Stimulated activated CD4-positive, alpha-beta T cell treated with anti-CD3 and anti-CD28 coated beads, Interleukin-12 subunit alpha, Interleukin-12 subunit beta, amount 100 ng/mL, for 4 hours (primary cell): Measurements from ENCODE around the gene DRC1.

ENCODE experiments used
- DNase-seq: peaks from one replicate; pipeline ENCODE4 v3.0.0-alpha.2; 2020

The DRC1 gene

DNA sequence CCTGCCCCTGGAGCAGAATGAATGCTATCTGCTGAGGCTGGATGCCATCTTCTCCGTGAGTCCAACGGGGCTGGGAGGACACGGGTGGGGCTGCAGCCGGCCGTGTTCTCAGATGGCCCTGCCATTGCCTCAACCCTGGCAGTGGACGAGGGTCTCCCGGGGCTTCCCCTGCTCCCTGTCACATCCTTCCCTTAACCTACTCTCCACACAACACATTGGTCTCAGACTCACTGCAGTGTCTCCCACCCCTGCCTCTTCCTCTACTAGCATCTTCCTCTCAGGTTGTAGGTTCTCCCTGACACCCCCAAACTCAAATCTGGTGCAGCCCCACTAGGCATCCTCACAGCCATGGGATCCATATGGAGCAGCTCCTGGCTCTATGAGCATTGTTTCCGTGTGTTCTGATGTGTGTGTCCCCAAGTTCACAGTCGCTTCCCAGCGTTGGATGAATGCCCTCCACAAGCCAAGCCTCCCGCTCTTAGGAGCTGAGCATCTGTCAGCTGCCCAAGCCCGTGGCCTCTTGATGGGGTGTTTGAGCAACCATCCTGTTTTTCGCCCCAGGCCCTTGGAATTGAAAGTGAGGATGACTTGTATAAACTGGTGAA lies 48.4 kb downstream of the DRC1 start:
- DNase-seq: no peak

DNA sequence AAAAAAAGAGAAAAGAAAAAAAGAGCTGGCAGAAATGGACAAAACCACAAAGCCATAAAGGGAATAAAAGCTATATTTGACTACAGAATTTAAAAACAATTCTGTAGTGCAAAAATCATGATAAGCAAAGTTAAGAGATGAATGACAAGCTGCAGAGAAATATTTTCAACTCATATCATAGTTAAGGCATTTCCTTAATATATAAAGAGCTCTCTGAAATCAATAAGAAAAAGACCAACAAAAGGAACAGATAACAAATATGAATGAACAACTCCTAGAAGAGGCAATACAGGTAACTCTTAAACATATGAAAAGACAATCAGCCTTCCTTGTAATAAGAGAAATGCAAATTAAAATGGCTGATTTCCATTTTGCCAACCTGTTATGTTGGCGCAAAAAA lies 50.0 kb downstream of the DRC1 start:
- no peak for DNase-seq

DNA sequence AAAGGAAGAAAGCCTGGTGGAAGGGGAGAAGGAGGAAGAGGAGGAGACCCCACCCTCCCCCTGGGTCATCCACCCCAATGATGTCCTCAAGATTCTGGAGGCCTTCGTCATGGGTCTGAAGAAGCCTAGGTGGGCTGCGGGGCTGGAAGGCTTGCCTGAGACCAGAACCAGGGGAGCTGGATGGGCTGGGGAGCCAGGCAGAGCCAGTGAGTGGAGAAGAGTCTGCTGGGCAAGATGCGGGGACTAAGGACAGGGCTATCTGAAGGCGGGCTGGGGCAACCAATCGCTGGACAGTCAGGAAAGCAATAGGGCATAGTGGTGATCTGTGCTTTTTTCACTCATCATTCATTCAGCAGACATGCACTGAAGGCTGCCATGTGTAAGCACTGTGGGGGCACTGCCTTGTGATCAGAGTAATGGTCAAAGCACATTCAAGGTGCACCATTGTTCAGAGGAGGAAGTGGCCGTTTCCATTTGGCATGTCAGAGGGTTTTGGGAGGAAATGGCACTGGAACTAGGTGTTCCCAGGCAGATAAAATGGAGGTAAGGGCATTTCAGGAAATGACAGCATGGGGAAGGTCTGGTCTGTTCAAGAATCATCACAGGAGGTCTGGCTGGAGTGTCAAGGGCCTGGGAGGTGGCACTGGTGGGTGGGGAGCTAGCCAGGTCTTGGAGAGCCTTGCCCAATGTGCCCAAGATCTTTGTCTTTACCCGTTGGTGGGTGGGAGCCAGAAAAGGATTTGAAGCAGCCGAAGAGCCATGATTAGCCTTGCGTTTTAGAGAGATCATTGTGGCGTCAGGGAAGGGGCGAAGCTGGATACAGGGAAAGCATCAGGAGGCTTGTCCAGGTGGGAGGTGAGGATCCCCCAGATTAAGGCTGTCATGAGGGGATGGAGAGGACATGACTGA lies 52.0 kb downstream of the DRC1 start:
- no peak for DNase-seq

DNA sequence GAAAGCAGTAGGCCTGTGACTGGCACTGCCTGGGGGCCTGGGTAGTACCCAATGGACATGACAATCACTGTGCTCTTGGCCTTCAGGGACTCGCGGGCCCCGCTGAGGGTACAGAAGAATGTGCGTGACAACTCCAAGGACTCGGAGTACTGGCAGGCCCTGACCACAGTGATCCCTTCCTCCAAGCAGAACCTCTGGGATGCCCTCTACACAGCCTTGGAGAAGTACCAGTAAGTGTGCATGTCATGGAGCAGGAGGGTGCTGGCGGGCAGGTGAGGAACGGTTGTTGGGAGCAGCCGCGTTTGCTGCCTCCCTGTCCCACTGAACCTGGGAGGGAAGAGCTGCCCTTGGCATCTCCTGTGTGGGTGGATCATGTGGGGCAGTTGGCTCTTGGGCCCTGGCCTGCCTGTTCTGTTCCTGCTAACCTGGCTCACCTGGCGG lies 52.9 kb downstream of the DRC1 start:
- no peak for DNase-seq

DNA sequence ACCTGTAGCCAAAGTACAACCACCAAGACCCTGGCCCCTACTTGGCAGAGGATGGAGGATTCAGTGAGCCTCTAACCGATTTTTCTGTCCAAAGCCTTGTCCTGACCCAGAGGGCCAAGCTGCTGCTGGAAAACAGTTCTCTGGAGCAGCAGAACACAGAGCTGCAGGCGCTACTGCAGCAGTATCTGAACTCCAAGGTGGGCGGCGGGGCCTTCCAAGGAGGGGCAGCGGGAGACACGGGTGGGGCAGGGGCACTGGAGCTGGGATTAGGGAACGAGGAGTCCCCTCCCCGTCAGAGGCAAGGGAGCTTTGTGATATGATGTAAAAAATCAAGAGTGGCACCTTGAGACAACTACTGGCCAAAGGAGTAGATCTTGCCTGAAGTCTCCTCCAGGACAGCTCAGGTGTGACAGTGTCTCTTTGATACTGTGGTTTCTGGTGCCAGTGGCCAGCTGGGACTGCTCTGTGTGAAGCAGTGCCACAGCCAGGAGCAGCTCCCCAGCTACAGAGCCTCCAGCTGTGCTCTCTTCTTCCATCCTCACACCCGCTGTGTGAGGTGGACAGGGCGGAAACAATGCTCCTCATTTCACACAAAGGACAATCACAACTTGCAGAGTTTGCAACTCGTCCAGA lies 53.4 kb downstream of the DRC1 start:
- DNase-seq: no peak

DNA sequence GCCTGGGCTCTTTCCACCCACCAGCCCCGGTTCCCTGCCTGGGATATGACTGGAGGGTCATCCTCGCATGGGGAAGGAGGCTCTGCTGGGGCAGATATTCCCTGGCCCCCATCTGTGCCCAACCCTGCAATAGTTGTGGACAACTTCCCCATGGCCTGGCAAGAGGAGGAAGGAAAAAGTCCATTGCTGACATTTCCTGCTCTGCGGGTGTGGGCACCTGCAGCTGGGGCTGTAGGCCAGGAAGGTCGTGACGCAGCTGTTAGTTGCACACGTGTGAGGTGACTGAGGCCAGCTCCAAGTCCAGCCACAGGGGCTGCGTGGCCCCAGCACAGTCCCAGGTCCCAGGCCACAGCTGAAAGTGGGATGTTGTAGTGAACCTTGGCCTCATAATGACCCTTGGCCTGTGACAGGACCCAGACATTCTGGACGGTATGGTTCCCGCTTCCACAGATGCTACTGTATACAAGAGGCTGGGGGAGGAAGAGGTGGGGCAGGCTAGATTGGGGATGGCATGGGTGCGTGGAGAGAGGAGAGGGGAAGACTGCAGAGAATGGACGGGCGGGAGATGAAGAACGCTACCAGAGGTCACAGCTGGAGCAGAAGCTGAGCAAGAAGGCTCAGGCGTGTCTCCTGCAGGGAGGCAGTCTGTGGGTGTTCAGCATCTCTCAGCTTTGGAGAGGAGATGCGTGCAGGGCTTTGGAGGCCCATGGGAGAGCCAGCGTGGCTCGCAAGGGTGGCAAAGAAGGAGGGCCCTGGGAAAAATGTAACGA lies 54.1 kb downstream of the DRC1 start:
- no peak for DNase-seq

DNA sequence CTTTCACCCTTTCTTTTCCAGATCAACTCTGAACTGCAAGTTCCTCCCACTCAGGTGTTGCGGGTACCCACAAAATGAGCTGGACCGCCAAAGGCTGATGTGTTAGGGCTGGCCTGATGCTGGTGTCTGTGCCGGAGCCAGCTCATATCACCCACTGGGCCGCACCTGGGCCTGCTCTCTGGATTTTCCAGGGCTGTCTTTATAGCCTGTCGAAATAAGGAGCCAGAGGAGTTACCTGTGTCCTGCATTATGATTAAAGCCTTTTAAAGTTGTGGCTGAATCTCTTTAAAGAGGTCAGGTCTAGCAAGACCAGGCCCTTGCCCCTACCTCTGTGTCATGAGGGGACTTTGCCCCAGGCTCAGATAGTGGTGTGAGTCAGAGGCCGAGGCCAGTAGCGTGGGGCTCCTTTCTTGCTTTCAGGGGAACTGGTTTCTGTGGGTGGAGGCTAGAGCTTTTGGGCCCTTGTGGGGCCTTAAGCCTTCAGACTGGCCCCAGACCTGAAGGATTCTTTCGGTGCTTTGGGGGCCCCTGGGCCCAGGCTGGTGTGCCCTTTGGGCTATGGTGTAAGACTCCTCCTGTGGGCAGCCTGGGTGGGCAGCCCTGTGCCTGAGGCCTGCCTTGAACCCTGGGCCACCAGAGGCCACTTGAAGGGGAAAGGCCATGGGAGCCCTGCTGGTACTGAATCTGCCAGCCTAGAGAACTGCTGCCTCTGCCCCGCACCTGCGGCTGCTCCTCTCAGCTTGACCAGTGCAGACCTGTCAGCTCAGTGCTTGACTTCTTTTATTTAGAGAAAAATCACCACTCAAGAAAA lies 54.9 kb downstream of the DRC1 start:
- DNase-seq: no peak

DNA sequence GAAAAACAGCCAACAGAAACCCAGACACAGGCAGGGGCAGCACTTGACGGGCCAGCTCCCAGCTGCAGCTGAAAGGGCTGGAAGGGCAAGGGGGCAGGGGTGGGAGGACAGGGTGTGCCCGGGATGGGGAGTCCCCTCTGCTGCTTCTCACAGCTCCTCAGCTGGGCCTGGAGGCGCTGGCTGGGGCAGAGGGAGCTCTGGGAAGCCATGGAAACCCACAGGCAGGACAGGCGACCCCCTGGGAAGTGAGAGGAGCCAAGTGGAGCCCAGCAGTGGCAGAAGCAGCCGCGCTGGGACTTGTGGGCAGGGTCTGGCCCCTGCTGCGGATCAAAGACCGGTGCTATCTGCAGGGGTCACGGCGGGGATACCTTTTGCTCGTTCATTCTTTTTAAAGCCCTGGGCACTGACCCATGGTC lies 55.5 kb downstream of the DRC1 start:
- no peak for DNase-seq

DNA sequence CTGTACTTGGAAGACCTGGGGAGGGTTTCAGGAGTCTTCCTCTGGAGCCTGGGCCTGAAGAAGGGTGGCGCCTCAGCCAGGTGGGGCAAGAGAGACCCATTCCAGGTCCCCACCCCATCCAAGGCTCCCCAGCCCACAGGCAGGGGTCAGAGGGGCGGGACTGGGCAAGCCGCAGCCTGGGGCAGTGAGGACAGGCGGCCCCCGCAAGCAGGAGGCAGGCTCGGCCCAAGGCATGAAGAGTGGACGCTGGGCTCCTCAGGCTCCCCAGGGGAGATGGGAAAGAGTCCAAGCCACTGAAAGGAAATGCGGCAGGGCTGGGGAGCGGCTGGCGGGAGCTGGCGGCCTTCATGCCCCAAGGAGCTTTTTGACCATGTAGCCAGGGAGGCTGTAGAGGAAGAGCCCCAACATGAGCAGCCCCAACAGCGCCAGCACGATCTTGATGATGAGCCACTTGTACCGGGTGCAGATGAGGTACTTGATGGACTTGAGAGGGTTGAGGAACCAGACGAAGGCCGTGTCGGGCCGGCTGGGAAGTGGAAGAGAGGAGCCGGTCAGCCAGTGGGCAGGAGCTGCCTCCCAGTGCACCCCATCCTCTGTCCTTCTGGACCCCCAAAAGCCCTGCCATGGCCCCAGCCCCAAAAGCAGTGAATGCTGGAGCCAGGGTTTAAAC lies 56.1 kb downstream of the DRC1 start:
- DNase-seq: no peak

DNA sequence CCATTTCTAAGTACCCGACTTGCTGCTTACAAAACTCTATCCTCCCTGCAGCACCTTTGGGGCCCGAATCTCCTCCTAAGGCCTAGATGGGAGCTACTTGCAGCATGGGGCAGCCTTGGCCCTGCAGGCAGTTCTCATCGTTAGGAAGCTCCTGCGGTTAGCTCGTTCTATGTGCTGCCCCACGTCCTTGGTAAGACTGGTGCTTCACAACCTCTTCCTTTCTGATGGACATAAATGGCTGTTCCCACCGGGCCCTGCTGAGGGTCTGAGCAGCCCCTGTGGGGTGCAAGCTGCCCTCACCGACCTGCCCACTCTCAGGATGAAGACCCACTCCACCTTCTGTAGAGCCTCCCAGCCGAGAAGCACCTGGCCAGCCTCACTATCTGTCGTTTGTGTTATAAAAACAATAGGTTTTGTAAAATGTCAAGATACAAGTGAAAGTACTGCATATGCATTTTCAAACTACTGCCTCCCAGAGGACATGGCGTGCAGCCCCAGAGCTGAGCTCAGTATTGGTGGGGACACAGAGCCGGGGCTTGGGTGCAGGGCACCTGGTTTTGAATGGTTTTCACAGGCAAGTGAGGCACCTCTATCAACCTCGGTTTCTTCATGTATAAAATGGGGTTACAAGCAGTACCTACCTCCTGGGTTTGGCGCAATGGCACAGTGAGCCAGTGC lies 56.8 kb downstream of the DRC1 start:
- DNase-seq: no peak

DNA sequence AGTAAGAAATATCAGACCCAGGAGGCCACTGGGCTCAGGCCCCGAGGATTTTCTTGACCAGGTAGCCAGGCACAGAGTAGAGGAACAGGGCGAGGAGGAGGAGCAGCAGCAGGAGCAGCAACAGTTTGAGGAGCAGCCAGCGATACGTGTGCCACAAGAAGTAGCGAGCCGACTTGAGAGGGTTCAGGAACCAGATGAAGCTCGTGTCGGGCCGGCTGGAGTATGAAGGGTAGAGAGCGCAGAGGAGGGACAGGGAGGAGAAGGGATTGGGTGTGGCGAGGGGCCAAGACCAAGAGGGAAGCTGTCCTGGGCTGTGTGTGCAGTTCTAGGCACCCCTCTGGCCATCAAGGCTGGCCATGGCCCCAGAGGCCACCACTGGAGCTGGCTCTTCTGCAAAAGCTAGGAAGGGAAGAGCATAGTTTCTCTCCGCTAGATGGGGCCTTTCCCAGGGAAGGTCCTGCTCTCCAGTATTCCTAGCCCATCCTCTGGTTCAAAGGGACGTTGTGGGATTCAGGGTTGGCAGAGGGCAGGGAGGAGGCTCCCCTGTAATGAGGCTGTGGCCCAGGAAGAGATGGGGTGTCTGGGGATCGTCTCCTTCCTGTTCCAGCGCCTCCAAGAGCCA lies 58.4 kb downstream of the DRC1 start:
- no peak for DNase-seq

DNA sequence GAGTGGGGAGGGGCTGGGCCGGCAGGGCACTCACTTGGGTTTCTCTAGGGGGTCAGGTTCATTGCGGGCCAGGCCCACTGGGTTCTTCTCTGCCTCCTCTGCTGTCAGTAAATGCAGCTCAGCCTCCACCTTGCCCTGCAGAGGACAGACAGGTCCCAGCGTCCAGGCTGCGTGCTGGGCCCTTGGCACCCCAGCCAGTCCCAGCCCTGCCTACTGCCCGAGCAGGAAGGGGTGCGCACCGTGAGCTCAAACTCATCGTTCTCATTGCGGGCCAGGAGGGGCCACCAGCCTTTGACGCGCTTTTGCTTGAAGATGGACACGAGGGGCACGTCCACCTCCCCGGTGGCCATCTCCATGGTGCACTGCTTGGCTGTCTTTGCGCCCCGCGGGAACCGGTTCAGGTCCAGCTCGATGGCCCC lies 58.9 kb downstream of the DRC1 start:
- no peak for DNase-seq

DNA sequence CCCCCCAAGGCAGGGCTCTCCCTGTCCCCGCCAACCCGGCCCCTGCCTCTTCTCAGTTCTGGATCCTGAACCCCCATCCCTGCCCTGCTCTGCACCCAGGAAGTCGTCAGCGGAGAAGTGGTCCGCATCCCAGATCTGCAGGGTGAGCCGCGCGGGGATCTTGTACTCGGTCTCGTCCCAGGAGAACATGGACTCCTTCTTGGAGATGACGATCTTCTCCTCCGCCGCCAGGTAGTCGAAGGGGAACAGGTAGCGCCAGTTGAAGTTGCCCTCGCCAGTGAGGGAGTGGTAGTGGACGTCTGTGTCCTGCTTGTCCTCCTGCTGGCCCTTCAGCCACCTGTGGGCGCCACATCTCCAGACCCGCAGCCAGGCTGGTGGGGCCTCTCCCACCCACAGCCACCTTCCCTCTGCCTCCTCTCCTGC lies 59.9 kb downstream of the DRC1 start:
- DNase-seq: no peak

DNA sequence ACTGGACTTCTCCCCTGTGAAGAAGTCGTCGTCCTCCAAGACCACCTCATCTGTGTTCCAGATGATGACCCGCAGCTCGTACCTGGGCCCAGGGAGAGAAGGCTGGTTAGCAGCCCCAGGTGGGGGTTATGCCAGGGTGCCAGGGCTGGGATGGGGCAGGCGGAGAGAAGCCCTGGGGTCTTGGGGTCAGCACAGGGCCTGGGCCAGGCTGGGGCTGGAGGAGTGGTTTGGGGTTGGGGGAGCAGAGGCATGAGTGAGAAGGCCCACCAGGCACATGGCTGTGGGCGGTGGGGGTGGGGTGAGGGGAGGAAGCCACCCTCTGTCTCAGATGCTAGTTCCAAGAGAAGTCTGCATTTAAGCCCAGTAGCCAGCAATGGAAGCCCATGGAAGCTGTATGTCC lies 60.4 kb downstream of the DRC1 start:
- DNase-seq: no peak

DNA sequence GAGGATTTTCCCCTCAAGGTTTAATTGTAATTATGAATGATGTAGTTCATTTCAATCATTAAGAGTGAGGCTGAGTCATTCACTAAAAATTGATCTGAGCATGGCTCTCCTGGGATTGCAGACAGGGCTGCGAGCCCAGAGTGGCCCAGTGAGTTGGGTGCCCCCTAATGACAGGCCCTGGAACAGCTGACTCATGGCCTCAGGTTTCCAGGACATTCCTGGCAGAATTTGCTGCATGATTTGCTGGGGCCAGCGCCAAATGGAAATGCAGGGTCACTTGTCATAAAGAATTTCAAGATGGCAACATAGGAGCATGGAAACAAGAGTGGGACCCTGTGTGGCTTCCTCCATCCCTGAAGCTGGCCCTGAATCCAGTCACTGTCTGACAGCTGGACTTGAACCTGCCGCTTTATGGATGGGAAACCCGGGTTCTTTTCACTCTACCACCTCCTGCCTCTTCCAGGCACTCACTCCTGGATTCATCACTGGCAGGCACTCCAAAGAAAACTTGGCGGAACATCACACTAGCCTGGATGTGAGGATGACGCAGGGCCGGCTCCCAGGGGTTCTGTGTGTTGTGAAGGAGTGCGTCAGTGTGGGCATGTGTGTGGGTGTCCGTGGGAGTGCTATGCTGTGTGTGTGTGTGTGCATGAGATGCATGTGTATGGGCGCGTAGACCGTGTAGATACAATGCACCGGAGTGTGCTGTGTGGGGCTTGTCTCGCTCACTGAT lies 61.0 kb downstream of the DRC1 start:
- DNase-seq: no peak

DNA sequence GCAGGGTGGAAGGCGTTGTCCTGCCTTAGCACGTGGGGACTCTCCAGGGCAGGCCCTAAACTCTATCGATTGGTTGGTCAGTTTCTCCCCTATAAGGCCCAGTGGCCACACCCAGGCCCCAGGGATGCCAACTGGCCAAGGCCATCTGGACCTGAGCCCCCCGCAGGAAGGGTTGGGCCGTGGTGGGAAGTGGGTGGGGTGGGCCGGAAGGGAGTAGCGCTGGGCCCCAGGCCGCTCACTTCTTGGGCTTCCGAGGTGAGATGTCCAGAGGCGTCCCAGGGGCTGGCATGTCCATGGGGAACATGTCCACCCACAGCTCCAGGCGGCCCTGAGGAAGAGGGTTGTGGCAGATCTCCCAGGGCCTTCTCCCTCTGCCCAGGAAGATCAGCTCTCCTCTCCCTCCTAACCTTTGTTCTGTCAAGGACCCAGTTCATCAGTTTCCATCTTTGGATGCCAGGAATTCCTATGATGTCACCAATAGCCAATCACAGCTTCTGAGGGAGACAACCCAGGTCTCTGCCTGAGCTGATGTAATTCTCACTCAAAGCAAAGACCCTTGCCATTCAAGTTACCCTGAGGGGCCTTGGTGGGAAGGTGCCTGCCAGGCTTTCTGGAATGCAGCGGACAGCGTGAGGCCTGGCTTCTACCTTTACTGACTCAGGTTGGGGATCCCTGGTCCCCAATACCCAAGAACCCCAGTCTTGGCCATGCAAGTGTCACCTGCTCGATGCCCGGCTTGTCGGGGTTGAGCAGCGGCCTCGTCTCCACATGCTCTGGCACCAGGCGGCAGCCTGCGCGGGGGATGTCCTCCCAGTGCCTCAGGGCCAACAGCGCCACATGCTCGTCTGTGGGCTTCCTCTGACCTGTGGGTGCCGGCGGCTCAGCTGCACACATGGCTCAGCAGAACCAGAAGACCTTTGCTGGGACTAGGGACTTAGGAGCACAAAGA lies 61.8 kb downstream of the DRC1 start:
- no peak for DNase-seq

DNA sequence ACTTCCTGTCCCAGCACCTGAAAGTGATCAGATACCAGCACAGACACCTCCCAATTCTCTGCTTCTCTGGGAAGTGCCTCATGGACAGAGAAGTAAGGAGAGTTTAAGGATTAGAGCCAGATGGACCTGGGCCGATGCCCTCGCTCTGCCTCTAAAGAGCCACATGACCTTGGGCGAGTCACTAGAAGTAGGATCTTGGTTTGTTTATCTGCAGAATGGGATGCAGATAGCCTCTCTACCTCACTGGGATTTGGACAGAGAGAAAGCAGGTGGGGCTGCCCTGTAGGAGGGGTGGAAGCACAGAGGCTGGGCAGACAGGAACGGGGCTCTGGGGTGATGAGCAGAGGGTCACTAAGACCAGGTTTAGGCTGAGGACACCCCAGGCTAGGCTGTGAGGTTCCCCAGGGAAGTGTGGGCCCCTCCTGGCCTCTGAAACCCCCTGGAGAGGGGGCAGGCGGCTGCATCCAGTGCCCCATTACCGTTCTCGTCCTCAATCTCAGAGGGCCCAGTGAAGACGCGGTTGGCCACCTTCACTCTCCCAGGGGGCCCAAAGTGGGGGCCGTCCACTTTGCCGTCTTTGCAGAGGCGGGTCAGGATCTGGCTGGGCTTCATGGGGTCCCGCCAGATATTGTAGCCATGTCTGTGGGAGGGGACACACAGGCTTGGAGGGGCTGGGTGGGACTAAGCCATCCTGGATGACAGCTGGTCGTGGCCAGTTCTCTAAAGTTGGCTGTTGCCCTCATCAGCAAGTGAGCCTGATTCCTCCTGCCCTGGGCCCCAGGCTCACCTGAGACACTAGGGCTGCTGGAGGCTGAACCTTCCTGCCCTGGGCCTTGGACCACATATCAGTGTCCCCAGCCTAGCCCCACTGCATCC lies 62.9 kb downstream of the DRC1 start:
- no peak for DNase-seq
